Prostate gland (tissue), 2 donors: ENCODE results near the gene CD2AP. TPM values are rescaled to one million over a fixed set of nuclear protein-coding genes. Genes with fewer than 3 reads are reported as not detected.
A peak's percentile ranks its signal among the peaks of the same experiment; 100 is the strongest.

Experiments
- DNase-seq: peaks from one replicate; pipeline ENCODE4 v3.0.0-alpha.2; 2019; ENCODE audit warnings: low spot score
- H3K27ac ChIP-seq, 2 donors: fragments of 200-600 bp; sonication (generic); 2 replicates each; pipeline ENCODE4 v1.5.1; 2017 to 2019
- H3K27me3 ChIP-seq: fragments of 200-600 bp; sonication (generic); replicated peaks from 2 replicates; pipeline ENCODE4 v1.5.1; 2019; ENCODE audit not compliant: insufficient read depth
- H3K36me3 ChIP-seq, 2 donors: fragments of 200-600 bp; sonication (generic); 1 replicate in 1 of 2; 2 replicates in 1 of 2; pipeline versions ENCODE4 v1.5.1 to v1.8.1; 2017 to 2019
- H3K4me1 ChIP-seq: fragments of 200-600 bp; sonication (generic); replicated peaks from 2 replicates; pipeline ENCODE4 v1.5.1; 2019
- H3K4me3 ChIP-seq, 2 donors: fragments of 200-600 bp; sonication (generic); 2 replicates each; pipeline ENCODE4 v1.5.1; 2017 to 2019
- H3K9me3 ChIP-seq: fragments of 200-600 bp; sonication (generic); 2 replicates; pipeline ENCODE4 v1.5.1; 2017
- POLR2A ChIP-seq: fragments of 450-650 bp; IDR thresholded peaks from one replicate; pipeline ENCODE4 v1.6.1; 2016; ENCODE audit warnings: antibody characterized with exemption, mild to moderate bottlenecking
- POLR2AphosphoS5 ChIP-seq: sonication (generic); formaldehyde crosslinking; IDR thresholded peaks from one replicate; pipeline ENCODE4 v1.6.1; 2017; ENCODE audit warnings: antibody characterized with exemption
- WGBS: methylation state at CpG from one replicate; pipeline ENCODE4 v1.1.5; 2018; 5-methylcytosine and 5-hydroxymethylcytosine counted together
- intact Hi-C: fragments of 100-400 bp; cut with DNase I; formaldehyde crosslinking; loops from one replicate; pipeline ENCODE4 v1.14.2; 2022
- total RNA-seq, 2 donors: library from RNA; depleted of rRNA; stranded (reverse); fragments of >200 nt; gene quantifications; one replicate each; pipeline ENCODE4 v1.1.0, GENCODE V29; 2016
- TF ChIP-seq, protein P1 (sequence below), 4 experiments: fragments of 200-600 bp in 2 of 4; fragments of 450-650 bp in 2 of 4; sonication (generic) in 2 of 4; IDR thresholded peaks; 1 replicate in 3 of 4; 2 replicates in 1 of 4; pipeline ENCODE4 v1.5.1; 2016 to 2019; ENCODE audit warnings: antibody characterized with exemption in 4 of 4, mild to moderate bottlenecking in 2 of 4, moderate library complexity in 2 of 4

The CD2AP gene
- total RNA-seq, 2 donors from 2014 or later = 30.3 to 33.6 TPM

DNA sequence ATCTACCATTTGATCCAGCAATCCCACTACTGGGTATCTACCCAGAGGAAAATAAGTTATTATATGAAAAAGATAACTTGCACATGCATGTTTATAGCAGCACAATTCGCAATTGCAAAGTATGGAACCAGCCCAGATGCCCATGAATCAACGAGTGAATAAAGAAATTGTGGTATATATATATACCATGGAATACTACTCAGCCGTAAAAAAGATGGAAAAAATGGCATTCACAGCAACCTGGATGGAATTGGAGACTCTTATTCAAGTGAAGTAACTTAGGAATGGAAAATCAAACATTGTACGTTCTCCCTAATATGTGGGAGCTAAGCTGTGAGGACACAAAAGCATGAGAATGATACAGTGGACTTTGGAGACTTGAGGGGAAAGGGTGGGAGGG lies 120.8 kb downstream of the CD2AP start:
- TF ChIP-seq POLR2A (no peak), POLR2AphosphoS5 (no peak)
- TF ChIP-seq, protein P1, sequence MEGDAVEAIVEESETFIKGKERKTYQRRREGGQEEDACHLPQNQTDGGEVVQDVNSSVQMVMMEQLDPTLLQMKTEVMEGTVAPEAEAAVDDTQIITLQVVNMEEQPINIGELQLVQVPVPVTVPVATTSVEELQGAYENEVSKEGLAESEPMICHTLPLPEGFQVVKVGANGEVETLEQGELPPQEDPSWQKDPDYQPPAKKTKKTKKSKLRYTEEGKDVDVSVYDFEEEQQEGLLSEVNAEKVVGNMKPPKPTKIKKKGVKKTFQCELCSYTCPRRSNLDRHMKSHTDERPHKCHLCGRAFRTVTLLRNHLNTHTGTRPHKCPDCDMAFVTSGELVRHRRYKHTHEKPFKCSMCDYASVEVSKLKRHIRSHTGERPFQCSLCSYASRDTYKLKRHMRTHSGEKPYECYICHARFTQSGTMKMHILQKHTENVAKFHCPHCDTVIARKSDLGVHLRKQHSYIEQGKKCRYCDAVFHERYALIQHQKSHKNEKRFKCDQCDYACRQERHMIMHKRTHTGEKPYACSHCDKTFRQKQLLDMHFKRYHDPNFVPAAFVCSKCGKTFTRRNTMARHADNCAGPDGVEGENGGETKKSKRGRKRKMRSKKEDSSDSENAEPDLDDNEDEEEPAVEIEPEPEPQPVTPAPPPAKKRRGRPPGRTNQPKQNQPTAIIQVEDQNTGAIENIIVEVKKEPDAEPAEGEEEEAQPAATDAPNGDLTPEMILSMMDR (IDR thresholded peaks at IDR 0.05) = no peak
- Histone ChIP-seq H3K9me3 (no peaks in the 10 kb centered on the region), H3K4me1 (no peaks in the 10 kb centered on the region), H3K36me3 (no peaks in the 10 kb centered on the region), H3K27me3 (no peaks in the 10 kb centered on the region), H3K4me3 (no peak overlapping the region), H3K27ac (no peak overlapping the region)
- WGBS = 78% methylated on average over 4 of the region's 4 CpGs
- DNase-seq = no peak
- intact Hi-C loops = no loop called here

DNA sequence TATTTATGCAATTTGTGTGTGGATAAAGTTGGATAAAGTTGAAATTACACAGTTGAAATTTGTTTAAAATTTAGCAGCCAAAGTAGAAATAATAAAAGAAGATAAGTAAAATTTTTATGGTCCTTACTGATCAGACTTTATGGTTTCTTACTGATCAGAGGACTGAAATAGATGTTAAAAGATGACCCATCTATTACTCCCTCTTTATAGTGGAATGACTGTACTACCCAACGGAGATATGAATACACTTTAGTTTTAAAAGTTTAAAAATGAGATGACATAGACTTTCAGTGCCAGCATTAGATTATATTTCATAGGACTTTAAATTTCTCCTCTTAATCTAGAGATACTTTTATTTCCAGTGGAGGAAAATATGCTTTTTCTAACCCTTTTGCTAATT lies 121.9 kb downstream of the CD2AP start:
- no peaks in the 10 kb centered on the region for H3K27me3 ChIP-seq
- WGBS = 58% methylated on average over 1 of the region's 1 CpG
- intact Hi-C loops = no loop called here

DNA sequence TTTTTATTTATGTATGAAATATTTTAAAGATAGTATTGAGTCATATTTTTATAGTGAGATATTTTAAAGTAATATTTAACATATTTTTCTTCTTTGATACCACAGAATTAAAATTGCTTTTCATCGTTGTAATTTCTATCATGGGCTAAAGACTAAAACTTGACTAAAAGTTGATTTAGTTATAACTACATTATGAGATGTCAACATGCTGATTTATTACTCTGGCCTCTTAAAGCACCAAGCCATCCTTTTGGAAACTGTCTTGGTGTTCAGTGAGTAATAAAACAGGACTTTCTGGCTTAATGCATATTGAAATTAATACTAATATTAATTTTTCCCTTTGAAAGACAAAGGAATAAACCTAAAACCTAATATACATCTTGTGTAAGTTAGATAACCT lies 125.6 kb downstream of the CD2AP start:
- H3K27ac ChIP-seq = no peak overlapping the region
- no peaks in the 10 kb centered on the region for H3K27me3 ChIP-seq
- TF ChIP-seq, protein P1 (IDR thresholded peaks at IDR 0.05) = no peak
- TF ChIP-seq POLR2A (no peak), POLR2AphosphoS5 (no peak)
- no peaks in the 10 kb centered on the region for H3K9me3 ChIP-seq
- intact Hi-C loops = no loop called here
- H3K4me1 ChIP-seq = no peaks in the 10 kb centered on the region
- DNase-seq = no peak
- H3K36me3 ChIP-seq = no peaks in the 10 kb centered on the region
- 76% methylated on average over 1 of the region's 1 CpG for WGBS
- H3K4me3 ChIP-seq = no peak overlapping the region

More for the DNA sequence above, 121.9 kb downstream of the CD2AP start:
- H3K36me3 ChIP-seq = no peaks in the 10 kb centered on the region
- H3K9me3 ChIP-seq = no peaks in the 10 kb centered on the region
- DNase-seq = no peak
- no peak overlapping the region for H3K4me3 ChIP-seq
- no peaks in the 10 kb centered on the region for H3K4me1 ChIP-seq
- TF ChIP-seq POLR2AphosphoS5 (no peak), POLR2A (no peak)
- TF ChIP-seq, protein P1 (IDR thresholded peaks at IDR 0.05) = no peak
- H3K27ac ChIP-seq = no peak overlapping the region

DNA sequence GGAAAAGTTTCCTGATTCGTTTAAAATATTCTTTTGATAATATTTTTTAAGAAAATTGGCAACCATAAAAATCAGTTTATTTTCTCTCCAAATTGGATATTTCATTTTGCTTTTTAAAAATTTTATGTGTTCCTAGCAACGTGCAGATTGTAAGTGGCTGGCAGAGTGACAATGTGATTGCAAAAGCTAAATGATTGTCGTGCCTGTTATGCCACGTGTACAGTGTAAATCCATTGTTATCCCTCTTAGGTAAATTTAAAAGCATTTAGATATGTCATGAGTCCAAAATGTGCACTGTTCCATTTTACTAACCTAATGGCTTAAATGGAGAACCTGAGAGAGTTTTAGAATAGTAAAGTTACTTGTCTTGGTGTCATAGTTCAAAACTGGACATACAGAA lies 126.4 kb downstream of the CD2AP start:
- peak; percentile 12 for DNase-seq
- intact Hi-C loops = no loop called here
- H3K4me1 ChIP-seq = no peaks in the 10 kb centered on the region
- no peaks in the 10 kb centered on the region for H3K27me3 ChIP-seq
- 45% methylated on average over 4 of the region's 4 CpGs for WGBS
- H3K27ac ChIP-seq = no peak overlapping the region
- no peaks in the 10 kb centered on the region for H3K36me3 ChIP-seq
- H3K4me3 ChIP-seq = no peak overlapping the region
- TF ChIP-seq, protein P1 (IDR thresholded peaks at IDR 0.05) = no peak
- TF ChIP-seq POLR2A (no peak), POLR2AphosphoS5 (no peak)
- no peaks in the 10 kb centered on the region for H3K9me3 ChIP-seq

DNA sequence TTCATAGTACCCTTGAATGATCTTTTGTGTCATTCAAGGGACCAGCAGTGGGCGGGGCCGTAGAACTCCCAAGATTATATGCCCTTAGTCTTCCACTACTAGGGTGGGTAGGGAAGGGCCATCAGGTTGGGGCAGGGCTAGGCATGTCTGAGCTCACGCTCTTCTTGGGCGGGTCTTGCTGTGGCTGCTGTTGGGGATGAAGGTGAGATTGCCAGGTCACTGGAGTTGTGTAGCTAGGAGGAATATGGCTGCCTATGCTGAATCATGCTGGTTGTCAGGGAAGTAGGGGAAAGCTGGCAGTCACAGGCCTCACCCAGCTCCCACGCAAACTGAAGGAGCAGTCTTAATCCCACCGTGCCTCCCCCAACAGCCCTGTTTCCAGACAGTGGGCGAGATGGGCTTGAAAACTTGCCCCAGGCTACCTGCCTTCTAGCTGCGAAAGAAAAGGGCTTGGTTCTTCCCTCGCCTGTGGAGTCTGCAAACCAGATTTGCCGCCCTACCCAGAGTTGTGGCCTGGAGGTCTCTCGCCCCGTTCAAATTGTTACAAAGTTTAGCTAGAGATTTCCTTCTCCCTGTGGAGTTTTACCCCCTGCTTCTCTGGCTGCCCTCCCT lies 144.4 kb downstream of the CD2AP start:
- DNase-seq = no peak
- H3K9me3 ChIP-seq = no peaks in the 10 kb centered on the region
- 97% methylated on average over 12 of the region's 12 CpGs for WGBS
- intact Hi-C loops = no loop called here
- no peaks in the 10 kb centered on the region for H3K36me3 ChIP-seq
- H3K4me3 ChIP-seq = no peak overlapping the region
- TF ChIP-seq, protein P1 (IDR thresholded peaks at IDR 0.05) = no peak
- no peak for TF ChIP-seq POLR2A
- no peak for TF ChIP-seq POLR2AphosphoS5
- H3K27ac ChIP-seq = no peak overlapping the region
- no peaks in the 10 kb centered on the region for H3K27me3 ChIP-seq
- H3K4me1 ChIP-seq = no peaks in the 10 kb centered on the region
